ENCODE results near the gene GNLY. TPM values are rescaled to one million over a fixed set of nuclear protein-coding genes. Genes with fewer than 3 reads are reported as not detected.

Gene GNLY
- total and polyA plus RNA-seq, 9 donors, result 0.46 to 10.8 (median 1.1) TPM

DNA sequence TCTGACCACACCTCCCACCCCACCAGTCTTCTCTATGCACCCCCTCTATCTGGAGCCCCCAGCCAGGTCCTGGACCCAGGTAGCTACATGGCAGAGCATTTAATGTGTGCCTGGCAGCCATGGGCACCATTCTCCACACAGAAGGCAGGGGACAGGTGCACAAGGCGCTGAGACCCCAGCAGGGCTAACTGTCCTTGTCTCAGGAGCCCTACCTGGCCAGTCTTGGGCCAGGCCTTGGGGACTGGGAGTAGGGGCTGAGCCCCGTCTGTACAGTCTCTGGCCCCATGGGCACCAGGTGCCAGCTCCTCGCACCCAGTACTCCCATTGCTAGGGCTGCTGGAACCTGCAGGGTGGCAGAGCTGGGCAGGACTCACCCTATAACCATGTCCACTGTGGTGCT lies 2.9 kb downstream of the GNLY start:
- no peak overlapping the region for H3K4me3 ChIP-seq
- intact Hi-C loops (cut with DNase I), result no loop called here
- H3K27me3 ChIP-seq, result no peaks in the 10 kb centered on the region
- TF ChIP-seq EP300 (IDR thresholded peaks at IDR 0.05) (no peak), POLR2A (IDR thresholded peaks at IDR 0.05) (no peak)
- TF ChIP-seq, protein P1, sequence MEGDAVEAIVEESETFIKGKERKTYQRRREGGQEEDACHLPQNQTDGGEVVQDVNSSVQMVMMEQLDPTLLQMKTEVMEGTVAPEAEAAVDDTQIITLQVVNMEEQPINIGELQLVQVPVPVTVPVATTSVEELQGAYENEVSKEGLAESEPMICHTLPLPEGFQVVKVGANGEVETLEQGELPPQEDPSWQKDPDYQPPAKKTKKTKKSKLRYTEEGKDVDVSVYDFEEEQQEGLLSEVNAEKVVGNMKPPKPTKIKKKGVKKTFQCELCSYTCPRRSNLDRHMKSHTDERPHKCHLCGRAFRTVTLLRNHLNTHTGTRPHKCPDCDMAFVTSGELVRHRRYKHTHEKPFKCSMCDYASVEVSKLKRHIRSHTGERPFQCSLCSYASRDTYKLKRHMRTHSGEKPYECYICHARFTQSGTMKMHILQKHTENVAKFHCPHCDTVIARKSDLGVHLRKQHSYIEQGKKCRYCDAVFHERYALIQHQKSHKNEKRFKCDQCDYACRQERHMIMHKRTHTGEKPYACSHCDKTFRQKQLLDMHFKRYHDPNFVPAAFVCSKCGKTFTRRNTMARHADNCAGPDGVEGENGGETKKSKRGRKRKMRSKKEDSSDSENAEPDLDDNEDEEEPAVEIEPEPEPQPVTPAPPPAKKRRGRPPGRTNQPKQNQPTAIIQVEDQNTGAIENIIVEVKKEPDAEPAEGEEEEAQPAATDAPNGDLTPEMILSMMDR (IDR thresholded peaks at IDR 0.05), result no peak
- H3K4me1 ChIP-seq (ENCODE audit: insufficient read depth), result no peaks in the 10 kb centered on the region
- H3K27ac ChIP-seq, result no peak overlapping the region
- no peaks in the 10 kb centered on the region for H3K36me3 ChIP-seq
- 62 to 100% (median 89%) methylated on average over 1 to 3 of the region's 3 CpGs for WGBS, 3 donors
- DNase-seq, result no peak
- H3K9me3 ChIP-seq, result no peaks in the 10 kb centered on the region

DNA sequence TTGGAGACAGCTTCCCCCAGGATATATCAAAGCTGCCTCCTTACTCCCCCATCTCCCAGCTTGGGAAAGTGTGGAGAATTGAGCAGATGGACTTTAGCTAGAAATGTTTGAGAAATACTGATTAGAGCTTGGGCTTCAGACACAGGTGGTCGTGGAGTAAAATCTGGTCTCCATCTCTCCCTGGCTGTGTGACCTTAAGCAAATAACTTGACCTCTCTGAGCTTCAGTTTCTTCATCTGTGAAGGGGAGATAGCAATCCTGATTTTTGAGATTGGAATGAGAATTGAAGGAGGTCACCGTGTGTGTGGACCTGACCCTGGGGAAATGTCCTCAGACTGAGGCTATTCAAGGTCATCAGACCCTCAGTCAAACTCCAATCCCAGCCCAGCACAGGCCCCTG lies 3.6 kb downstream of the GNLY start:
- DNase-seq, result no peak
- no peaks in the 10 kb centered on the region for H3K36me3 ChIP-seq
- TF ChIP-seq EP300 (IDR thresholded peaks at IDR 0.05) (no peak), POLR2A (IDR thresholded peaks at IDR 0.05) (no peak)
- TF ChIP-seq, protein P1 (IDR thresholded peaks at IDR 0.05), result no peak
- no peaks in the 10 kb centered on the region for H3K9me3 ChIP-seq
- no peaks in the 10 kb centered on the region for H3K4me1 ChIP-seq (ENCODE audit: insufficient read depth)
- 37 to 48% (median 39%) methylated on average over 2 of the region's 2 CpGs for WGBS, 3 donors
- intact Hi-C loops (cut with DNase I), result no loop called here
- no peak overlapping the region for H3K4me3 ChIP-seq
- H3K27ac ChIP-seq, result no peak overlapping the region
- H3K27me3 ChIP-seq, result no peaks in the 10 kb centered on the region

DNA sequence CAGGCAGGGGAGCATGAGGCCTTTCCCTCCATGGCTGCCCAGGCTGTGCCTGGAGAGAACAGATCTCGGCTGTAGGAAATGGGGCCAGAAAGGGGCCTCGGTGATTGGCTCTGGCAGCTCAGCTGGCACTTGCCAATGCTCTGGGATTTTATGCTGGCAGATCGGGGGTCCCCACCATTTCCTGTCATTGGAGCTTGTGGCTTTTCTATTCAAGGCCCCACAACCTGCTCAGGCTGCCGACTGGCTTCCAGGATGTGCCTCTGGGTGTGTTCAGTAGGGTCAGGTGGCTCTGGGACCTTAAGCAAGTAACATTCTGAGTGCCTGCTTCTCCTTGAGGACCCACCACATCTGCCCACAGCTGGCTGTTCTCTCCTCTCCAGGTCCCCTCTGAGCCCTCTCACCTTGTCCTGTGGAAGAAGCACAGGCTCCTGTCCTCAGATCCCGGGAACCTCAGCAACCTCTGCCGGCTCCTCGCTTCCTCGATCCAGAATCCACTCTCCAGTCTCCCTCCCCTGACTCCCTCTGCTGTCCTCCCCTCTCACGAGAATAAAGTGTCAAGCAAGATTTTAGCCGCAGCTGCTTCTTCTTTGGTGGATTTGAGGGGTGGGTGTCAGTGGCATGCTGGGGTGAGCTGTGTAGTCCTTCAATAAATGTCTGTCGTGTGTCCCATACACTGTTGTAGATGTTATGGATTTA lies 4.2 kb downstream of the GNLY start:
- H3K36me3 ChIP-seq, result no peaks in the 10 kb centered on the region
- no peaks in the 10 kb centered on the region for H3K4me1 ChIP-seq (ENCODE audit: insufficient read depth)
- H3K4me3 ChIP-seq, result no peak overlapping the region
- WGBS, 3 donors, result 66 to 73% (median 69%) methylated on average over 11 of the region's 11 CpGs
- no peak overlapping the region for H3K27ac ChIP-seq
- TF ChIP-seq, protein P1 (IDR thresholded peaks at IDR 0.05), result no peak
- TF ChIP-seq POLR2A (IDR thresholded peaks at IDR 0.05) (no peak), EP300 (IDR thresholded peaks at IDR 0.05) (no peak)
- H3K9me3 ChIP-seq, result no peaks in the 10 kb centered on the region
- H3K27me3 ChIP-seq, result no peaks in the 10 kb centered on the region
- intact Hi-C loops (cut with DNase I), result no loop called here
- peak in 1 of 5 donors; percentile 5 for DNase-seq

DNA sequence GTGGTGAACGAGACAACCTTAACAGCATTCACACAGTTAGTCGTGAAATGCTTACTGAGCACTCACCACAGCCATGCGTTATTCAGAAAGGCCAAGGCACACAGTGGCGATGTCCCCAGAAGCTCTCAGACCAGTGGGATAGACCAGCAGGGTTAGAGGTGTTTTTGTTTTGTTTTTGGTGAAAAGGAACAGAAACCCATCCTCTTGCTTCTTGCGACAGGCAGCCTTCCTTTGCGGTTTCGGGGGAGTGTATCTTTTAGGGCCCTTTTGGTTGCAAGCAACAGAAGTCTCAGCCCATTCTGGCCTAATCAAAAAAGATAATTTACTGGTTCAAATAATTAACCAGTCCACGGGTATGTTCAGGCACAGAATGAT lies 4.7 kb downstream of the GNLY start:
- H3K4me1 ChIP-seq (ENCODE audit: insufficient read depth), result no peaks in the 10 kb centered on the region
- H3K4me3 ChIP-seq, result no peak overlapping the region
- H3K27ac ChIP-seq, result no peak overlapping the region
- WGBS, 3 donors, result 65 to 85% (median 68%) methylated on average over 8 of the region's 8 CpGs
- peak in 1 of 5 donors; percentile 3 for DNase-seq
- TF ChIP-seq, protein P1 (IDR thresholded peaks at IDR 0.05), result no peak
- intact Hi-C loops (cut with DNase I), result no loop called here
- H3K36me3 ChIP-seq, result no peaks in the 10 kb centered on the region
- no peaks in the 10 kb centered on the region for H3K9me3 ChIP-seq
- H3K27me3 ChIP-seq, result no peaks in the 10 kb centered on the region
